ACC112 (cell line): ENCODE data around the gene PNPT1.

Experiments used
- H2AFZ ChIP-seq: fragments of 200-600 bp; sonication (generic); one replicate; pipeline ENCODE4 v1.6.0; 2017; ENCODE audit warnings: antibody characterized with exemption, low read length; ENCODE audit not compliant: unreplicated experiment
- H3K27ac ChIP-seq: fragments of 200-600 bp; sonication (generic); 2 replicates; pipeline ENCODE4 v1.5.1; 2014; ENCODE audit warnings: low read depth, mild to moderate bottlenecking, antibody characterized with exemption, low read length, moderate library complexity
- H3K27me3 ChIP-seq: fragments of 200-600 bp; sonication (generic); 2 replicates; pipeline ENCODE4 v1.6.1; 2014; ENCODE audit warnings: mild to moderate bottlenecking, antibody characterized with exemption, low read length, moderate library complexity, mixed read lengths; ENCODE audit not compliant: insufficient read depth
- H3K36me3 ChIP-seq: fragments of 200-600 bp; sonication (generic); 2 replicates; pipeline ENCODE4 v1.6.1; 2016; ENCODE audit warnings: mild to moderate bottlenecking, antibody characterized with exemption, low read length, moderate library complexity, mixed read lengths; ENCODE audit not compliant: insufficient read depth
- H3K4me1 ChIP-seq: fragments of 200-600 bp; sonication (generic); one replicate; pipeline ENCODE4 v1.6.1; 2016; ENCODE audit warnings: low read length, mixed read lengths; ENCODE audit not compliant: insufficient read depth, unreplicated experiment, control insufficient read depth
- H3K4me3 ChIP-seq: fragments of 200-600 bp; sonication (generic); 2 replicates; pipeline ENCODE4 v1.5.1; 2014; ENCODE audit warnings: mild to moderate bottlenecking, low read depth, low read length
- H3K79me2 ChIP-seq: fragments of 200-600 bp; sonication (generic); one replicate; pipeline ENCODE4 v1.6.0; 2016; ENCODE audit warnings: low read length; ENCODE audit not compliant: control insufficient read depth, unreplicated experiment, insufficient read depth

The PNPT1 gene

DNA sequence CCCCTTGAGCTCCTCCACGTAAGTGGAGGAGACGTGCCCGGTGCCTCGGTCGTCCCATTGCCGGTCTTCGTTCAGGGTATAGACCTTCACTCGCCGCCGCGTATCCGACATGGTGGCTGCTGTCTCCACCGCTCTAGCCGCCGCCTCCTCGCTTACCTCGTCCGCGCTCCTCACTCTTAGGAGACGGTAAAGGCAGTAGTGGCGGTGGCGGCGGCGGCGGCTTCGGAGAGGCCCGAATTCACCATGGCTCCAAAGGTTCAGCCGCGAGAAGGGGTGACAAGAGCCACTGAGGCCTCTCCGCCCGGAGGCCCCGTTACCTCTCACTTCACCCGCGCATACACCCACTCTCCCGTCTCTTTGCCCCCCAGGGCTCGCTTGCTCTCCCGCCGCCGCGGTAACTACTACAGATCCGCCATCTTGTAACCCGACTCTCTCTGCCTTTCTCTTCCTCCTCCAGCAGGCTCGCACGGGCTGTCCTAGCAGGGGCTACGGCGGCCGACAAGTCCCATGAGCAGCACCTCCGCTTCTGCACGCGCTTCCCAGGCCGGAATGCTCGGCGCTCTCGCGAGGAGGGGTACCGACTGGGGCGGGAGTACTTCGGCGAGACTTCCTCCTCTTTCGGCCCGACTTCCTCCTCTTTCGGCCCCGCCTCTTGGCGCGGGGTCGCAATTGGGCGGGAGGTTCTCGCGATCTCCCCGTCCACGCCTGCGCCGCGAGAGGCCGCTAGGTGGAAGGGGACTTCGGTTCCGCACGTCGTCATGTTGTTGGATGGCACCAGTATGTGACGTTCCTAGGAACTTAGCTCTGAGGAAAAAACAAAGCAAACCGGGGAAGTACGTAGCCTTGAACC lies 76.2 kb downstream of the PNPT1 start, which contains the start of gene PPP4R3B:
PPP4R3B (minus strand) TSS at position 448 of the 850 bp plus-strand sequence; CDS start at position 111, 337 bp downstream.
- Histone ChIP-seq H3K36me3 (peaks cover 15% of the 10 kb centered on the region; the same call in 1 of the 2 replicates), H2AFZ (peak within 1 kb of the TSS; percentile 74), H3K27me3 (no peaks in the 10 kb centered on the region)

DNA sequence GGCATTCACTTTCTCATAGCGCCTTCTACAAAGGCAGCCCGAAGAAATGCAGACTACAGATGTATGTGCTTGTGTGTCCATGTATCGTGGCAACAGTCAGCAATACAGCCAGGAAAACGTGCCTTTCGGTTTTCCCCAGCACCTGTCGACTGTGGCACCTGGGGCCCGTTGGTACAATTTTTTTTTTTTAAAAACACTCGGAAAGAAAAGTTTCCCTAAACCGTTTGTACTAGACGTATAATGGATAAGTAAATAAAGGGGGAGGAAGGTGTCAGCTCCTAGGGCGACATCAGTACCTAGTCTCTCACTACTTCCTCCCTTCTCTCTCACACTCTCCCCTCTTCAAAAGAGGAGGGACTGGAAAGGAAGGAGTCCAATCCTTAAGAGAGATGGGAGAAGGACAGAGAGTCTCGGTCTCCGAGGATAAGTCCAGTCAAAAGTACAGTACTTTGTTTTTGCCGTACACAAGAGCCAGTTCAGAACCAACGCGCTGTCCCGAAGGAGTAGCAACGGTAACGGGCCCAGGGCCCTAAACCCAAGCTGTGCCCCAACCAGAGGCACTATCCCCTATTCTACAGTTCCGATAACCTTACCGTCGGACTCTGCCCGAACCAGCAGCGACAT lies 77.0 kb downstream of the PNPT1 start:
- Histone ChIP-seq H2AFZ (peak overlapping the region; percentile 47), H3K4me3 (peak overlapping the region; percentile 94), H3K36me3 (peaks cover 17% of the 10 kb centered on the region; the same call in 1 of the 2 replicates), H3K27ac (peak overlapping the region; percentile 90), H3K4me1 (peaks cover 13% of the 10 kb centered on the region), H3K27me3 (no peaks in the 10 kb centered on the region), H3K79me2 (peaks cover 73% of the 10 kb centered on the region)

More for the DNA sequence above, 76.2 kb downstream of the PNPT1 start, which contains the start of gene PPP4R3B:
- peaks cover 71% of the 10 kb centered on the region for H3K79me2 ChIP-seq
- H3K27ac ChIP-seq, result peak within 1 kb of the TSS; percentile 90
- H3K4me1 ChIP-seq, result peaks cover 13% of the 10 kb centered on the region
- H3K4me3 ChIP-seq, result peak within 1 kb of the TSS; percentile 94

DNA sequence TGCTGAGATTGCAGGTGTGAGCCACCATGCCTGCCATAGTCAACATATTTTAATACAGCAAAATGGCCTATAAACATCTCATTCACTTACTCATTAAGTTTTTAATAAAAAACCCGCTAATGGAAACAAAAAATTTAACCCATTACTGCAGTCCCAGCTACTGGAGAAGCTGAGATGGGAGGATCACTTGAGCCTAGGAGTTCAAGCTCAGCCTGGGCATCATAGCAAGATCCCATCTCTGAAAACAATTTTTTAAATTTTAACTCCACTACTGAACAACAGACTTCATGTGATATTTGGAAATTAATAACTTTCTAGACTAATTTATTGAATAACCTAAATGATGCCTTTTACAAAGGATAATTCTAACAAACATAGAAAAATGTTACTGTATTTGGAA lies 81.6 kb downstream of the PNPT1 start:
- H2AFZ ChIP-seq, result no peak overlapping the region
- H3K36me3 ChIP-seq, result peaks cover 23% of the 10 kb centered on the region; the same call in 1 of the 2 replicates
- H3K4me3 ChIP-seq, result no peak overlapping the region
- H3K27ac ChIP-seq, result no peak overlapping the region
- H3K4me1 ChIP-seq, result peaks cover 7% of the 10 kb centered on the region
- peaks cover 61% of the 10 kb centered on the region for H3K79me2 ChIP-seq
- H3K27me3 ChIP-seq, result no peaks in the 10 kb centered on the region

DNA sequence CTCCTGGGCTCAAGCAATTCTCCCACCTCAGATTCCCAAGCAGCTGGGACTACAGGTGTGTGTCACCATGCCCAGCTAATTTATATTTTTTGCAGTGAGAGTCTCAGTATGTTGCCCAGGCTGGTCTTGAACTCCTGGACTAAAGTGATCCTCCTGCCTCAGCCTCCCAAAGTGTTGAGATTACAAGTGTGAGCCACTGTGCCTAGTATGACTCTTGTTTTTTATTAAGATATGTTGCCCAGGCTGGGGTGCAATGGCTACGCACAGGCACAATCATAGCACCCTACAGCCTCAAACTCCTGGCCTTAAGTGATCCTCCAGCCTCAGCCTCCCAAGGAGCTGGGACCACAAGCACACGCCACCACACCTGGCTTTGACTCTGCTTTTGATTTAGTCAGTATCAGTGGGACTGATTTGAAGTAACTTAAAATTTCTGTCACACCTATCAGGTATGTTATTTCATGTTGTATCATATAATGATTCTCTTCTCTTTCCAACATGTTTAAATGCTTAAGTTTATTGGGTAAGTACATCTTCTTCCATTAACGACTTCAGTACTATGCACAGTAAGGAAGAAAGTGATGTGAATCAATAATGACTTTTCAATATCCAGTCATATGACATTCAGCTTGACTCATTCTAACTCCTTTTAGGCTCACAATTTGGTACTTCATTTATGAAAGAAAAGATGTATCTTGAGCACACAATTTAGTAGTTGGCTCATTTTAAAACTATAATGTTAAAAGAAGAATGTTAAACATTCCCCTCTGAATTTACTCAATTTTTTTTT lies 82.5 kb downstream of the PNPT1 start:
- peaks cover 56% of the 10 kb centered on the region for H3K79me2 ChIP-seq
- H3K27me3 ChIP-seq, result no peaks in the 10 kb centered on the region
- peaks cover 7% of the 10 kb centered on the region for H3K4me1 ChIP-seq
- H3K4me3 ChIP-seq, result no peak overlapping the region
- H3K27ac ChIP-seq, result no peak overlapping the region
- peaks cover 23% of the 10 kb centered on the region; the same call in 1 of the 2 replicates for H3K36me3 ChIP-seq
- no peak overlapping the region for H2AFZ ChIP-seq

DNA sequence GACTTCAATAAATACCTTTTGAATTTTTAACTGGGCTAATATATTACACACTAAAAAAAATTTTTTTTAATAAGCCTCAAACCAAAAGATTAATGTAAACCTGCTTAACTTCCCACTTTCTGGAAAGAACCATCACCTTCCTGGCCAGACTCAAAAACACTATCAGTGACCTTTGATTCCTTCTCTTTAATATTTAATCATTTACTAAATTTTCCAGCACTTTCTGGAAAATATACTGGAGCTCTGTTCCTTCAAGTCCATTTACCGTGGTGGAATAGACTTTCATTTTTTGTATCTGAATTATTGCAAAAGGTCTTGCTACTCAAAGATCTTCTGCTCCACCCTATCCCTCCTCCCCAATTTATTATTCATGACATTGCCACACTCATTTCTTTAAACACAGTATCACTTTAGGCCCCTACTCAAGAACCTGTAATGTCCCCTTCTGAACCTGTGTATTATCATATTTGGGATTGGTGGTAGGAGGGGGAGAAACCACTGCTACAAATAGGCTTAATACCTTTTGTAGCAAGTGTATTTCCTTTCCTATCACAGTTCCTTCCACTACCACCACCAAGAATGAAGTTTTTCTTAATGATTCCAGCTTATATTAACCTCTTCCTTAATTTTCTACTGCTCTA lies 83.6 kb downstream of the PNPT1 start:
- Histone ChIP-seq H2AFZ (no peak overlapping the region), H3K79me2 (peaks cover 46% of the 10 kb centered on the region), H3K4me3 (no peak overlapping the region), H3K4me1 (peaks cover 3% of the 10 kb centered on the region), H3K36me3 (peaks cover 23% of the 10 kb centered on the region; the same call in 1 of the 2 replicates), H3K27me3 (no peaks in the 10 kb centered on the region), H3K27ac (no peak overlapping the region)

DNA sequence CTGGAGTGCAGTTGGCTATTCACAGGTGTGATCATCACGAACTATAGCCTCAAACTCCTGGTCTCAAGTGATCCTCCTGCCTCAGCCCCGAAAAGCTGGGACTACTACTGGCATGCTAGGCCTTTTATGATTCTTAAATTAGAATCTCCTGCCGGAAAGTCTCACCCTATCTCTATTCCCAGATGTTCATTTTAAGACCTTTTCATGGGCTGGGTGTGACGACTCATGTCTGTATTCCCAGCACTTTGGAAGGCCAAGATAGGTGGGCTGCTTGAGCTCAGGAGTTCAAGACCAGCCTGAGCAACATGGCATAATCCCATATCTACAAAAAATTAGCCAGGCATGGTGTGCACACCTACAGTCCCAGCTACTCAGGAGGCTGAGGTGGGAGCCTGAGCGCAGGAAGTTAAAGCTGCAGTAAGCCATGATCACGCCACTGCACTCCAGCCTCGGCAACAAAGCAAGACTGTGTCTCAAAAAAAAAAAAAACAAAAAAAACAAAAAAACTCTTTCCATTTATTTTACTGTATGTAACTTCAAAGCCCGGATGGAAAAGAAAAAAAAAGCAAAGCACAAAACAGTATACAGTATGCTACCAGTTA lies 84.3 kb downstream of the PNPT1 start:
- H2AFZ ChIP-seq, result no peak overlapping the region
- no peak overlapping the region for H3K27ac ChIP-seq
- H3K36me3 ChIP-seq, result peaks cover 18% of the 10 kb centered on the region; the same call in 1 of the 2 replicates
- H3K27me3 ChIP-seq, result no peaks in the 10 kb centered on the region
- H3K4me1 ChIP-seq, result peaks cover 3% of the 10 kb centered on the region
- peaks cover 40% of the 10 kb centered on the region for H3K79me2 ChIP-seq
- no peak overlapping the region for H3K4me3 ChIP-seq

DNA sequence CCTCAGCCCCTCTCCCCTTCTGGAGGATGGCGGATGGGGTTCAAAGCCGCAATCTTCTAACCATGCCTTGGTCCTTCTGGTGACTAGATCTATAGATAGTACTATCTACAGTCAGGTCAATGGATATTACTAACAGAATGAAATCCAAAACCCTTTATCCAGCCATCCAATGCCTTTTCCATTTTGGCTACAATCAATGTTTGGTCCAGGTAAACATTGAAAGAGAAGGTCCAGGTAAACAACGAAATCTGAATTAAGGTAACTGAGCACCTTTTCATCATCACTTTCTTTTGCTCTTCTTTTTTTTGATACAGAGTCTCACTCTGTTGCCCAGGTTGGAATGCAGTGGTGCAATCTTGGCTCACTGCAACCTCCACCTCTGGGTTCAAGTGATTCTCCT lies 85.9 kb downstream of the PNPT1 start:
- H3K27ac ChIP-seq, result no peak overlapping the region
- peaks cover 11% of the 10 kb centered on the region for H3K4me1 ChIP-seq
- H3K36me3 ChIP-seq, result peaks cover 17% of the 10 kb centered on the region
- peaks cover 30% of the 10 kb centered on the region for H3K79me2 ChIP-seq
- H3K27me3 ChIP-seq, result no peaks in the 10 kb centered on the region
- H2AFZ ChIP-seq, result no peak overlapping the region
- no peak overlapping the region for H3K4me3 ChIP-seq

DNA sequence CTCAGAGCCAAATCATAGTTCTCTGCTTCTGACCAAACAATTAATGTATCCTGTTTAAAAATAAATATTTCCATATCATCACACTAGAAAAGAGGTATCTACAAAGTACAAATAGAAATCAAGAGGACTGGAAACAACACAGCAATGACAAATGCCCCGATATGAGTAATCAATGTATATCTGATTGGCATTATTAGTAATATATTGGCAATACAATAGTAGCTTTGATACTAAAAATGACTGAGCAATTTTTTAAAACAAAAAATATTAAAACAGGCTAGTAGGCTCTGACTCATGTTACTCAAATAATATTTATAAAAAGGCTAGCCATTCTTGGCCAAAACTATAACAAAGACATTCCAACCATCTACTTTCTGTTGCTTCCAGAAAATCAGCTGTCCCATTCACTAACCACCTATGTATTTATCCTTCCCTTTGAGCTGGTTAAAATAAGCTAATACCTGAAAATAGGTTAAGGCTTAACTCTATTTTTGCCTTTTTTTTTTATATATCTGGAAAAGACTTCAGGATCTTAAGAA lies 89.5 kb downstream of the PNPT1 start:
- peaks cover 9% of the 10 kb centered on the region for H3K36me3 ChIP-seq

DNA sequence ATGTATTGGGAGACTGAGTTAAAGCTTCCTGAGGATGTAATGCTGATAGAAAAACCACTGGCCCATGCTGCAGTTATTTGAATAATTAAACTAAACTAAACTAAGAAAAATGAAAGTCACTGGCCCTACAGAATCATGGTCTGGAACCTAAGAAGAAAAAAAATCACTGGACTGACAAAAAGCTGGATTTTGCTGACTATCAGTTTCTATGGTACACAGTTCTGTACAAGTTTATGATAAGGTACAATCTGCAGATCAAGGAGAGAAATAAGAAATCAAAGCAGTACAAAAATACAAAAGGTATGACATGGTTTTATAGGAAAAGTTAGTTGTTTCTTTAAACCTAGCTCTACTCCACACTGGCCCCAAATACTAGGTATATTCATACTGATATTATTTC lies 91.8 kb downstream of the PNPT1 start:
- Histone ChIP-seq H3K4me1 (peaks cover 11% of the 10 kb centered on the region), H3K27me3 (no peaks in the 10 kb centered on the region), H3K4me3 (no peak overlapping the region), H3K79me2 (peaks cover 13% of the 10 kb centered on the region), H2AFZ (no peak overlapping the region), H3K36me3 (peaks cover 18% of the 10 kb centered on the region), H3K27ac (no peak overlapping the region)

More for the DNA sequence above, 89.5 kb downstream of the PNPT1 start:
- no peaks in the 10 kb centered on the region for H3K27me3 ChIP-seq
- peaks cover 25% of the 10 kb centered on the region for H3K79me2 ChIP-seq
- H3K4me3 ChIP-seq, result no peak overlapping the region
- peaks cover 11% of the 10 kb centered on the region for H3K4me1 ChIP-seq
- H2AFZ ChIP-seq, result no peak overlapping the region
- H3K27ac ChIP-seq, result peak overlapping the region; percentile 33
